K562 treated with DMSO at 1 percent for 48 hours (cell line): ENCODE data around the gene RASSF7. TPM values are rescaled to one million over a fixed set of nuclear protein-coding genes. Genes with fewer than 3 reads are reported as not detected.

Source experiments
- total RNA-seq: library from RNA; unstranded; fragments of 300-600 nt; gene quantifications from 2 replicates; pipeline ENCODE4 v1.2.3, GENCODE V29; 2022; ENCODE audit warnings: low replicate concordance; ENCODE audit errors: extremely low read depth

RASSF7 gene
- total RNA-seq: not detected in 2 replicates

GRCh38 chr11:560305-561147 is at the start of gene RASSF7, which contains the start of gene LMNTD2:
Gene RASSF7, plus strand, starts transcription at chr11:560970. Its CDS starts 799 bp downstream, at chr11:561769.
Gene LMNTD2, minus strand, starts transcription at chr11:560738. Its CDS starts 22 bp downstream, at chr11:560716.

GRCh38 chr11:535519-536454 is 25.0 kb upstream of the RASSF7 start, which contains the start of gene HRAS:
Gene HRAS, minus strand, starts transcription at chr11:535576.

GRCh38 chr11:536841-537621 is 23.7 kb upstream of the RASSF7 start, which contains the start of gene LRRC56:
Gene LRRC56, plus strand, starts transcription at chr11:537527. Its CDS starts 3,158 bp downstream, at chr11:540685.

GRCh38 chr11:575996-576768 is 15.4 kb downstream of the RASSF7 start, which contains the start of gene PHRF1:
Gene PHRF1, plus strand, starts transcription at chr11:576470. Its CDS starts 5,043 bp downstream, at chr11:581513.

Other genes with a start within 250 kb of the RASSF7 start
- gene IFITM1, start 246.9 kb upstream of the RASSF7 start, total RNA-seq: 1,098 TPM in 1 of 2 replicates, not detected in the other
- gene IFITM3, start 240.1 kb upstream of the RASSF7 start, total RNA-seq: not detected in 2 replicates
- gene B4GALNT4, start 191.5 kb upstream of the RASSF7 start, total RNA-seq: not detected in 2 replicates
- not detected in 2 replicates for gene PKP3, start 166.8 kb upstream of the RASSF7 start, total RNA-seq
- not detected in 2 replicates for gene SIGIRR, start 146.0 kb upstream of the RASSF7 start, total RNA-seq
- gene ANO9, start 119.0 kb upstream of the RASSF7 start, total RNA-seq: not detected in 2 replicates
- gene PTDSS2, start 110.7 kb upstream of the RASSF7 start, total RNA-seq: not detected in 2 replicates
- not detected in 2 replicates for gene RNH1, start 53.7 kb upstream of the RASSF7 start, total RNA-seq
- not detected in 2 replicates for gene HRAS, start 25.4 kb upstream of the RASSF7 start, total RNA-seq
- gene LRRC56, start 23.4 kb upstream of the RASSF7 start, total RNA-seq: not detected in 2 replicates
- not detected in 2 replicates for gene LMNTD2, start 232 bp upstream of the RASSF7 start, total RNA-seq
- not detected in 2 replicates for gene PHRF1, start 15.5 kb downstream of the RASSF7 start, total RNA-seq
- not detected in 2 replicates for gene IRF7, start 55.0 kb downstream of the RASSF7 start, total RNA-seq
- gene CDHR5, start 64.0 kb downstream of the RASSF7 start, total RNA-seq: not detected in 2 replicates
- not detected in 2 replicates for gene SCT, start 66.2 kb downstream of the RASSF7 start, total RNA-seq
- gene DRD4, start 76.3 kb downstream of the RASSF7 start, total RNA-seq: not detected in 2 replicates
- gene DEAF1, start 134.3 kb downstream of the RASSF7 start, total RNA-seq: not detected in 2 replicates
- gene TMEM80, start 134.8 kb downstream of the RASSF7 start, total RNA-seq: not detected in 2 replicates
- gene EPS8L2, start 145.3 kb downstream of the RASSF7 start, total RNA-seq: not detected in 2 replicates
- 394 TPM in 1 of 2 replicates, not detected in the other for gene TALDO1, start 186.5 kb downstream of the RASSF7 start, total RNA-seq
- gene GATD1, start 216.5 kb downstream of the RASSF7 start, total RNA-seq: not detected in 2 replicates
- not detected in 2 replicates for gene CEND1, start 229.1 kb downstream of the RASSF7 start, total RNA-seq
- not detected in 2 replicates for gene SLC25A22, start 237.3 kb downstream of the RASSF7 start, total RNA-seq
- gene PIDD1, start 244.3 kb downstream of the RASSF7 start, total RNA-seq: not detected in 2 replicates
- gene RPLP2, start 249.0 kb downstream of the RASSF7 start, total RNA-seq: not detected in 2 replicates